GM12878 (cell line): ENCODE data around the gene PFN2. TPM values are rescaled to one million over a fixed set of nuclear protein-coding genes. Genes with fewer than 3 reads are reported as not detected.

ENCODE experiments used
- BMI1 ChIP-seq: fragments of 450-650 bp; IDR thresholded peaks from 2 replicates; pipeline ENCODE4 v1.6.1; 2016; ENCODE audit warnings: mild to moderate bottlenecking, moderate library complexity, borderline replicate concordance
- CBX5 ChIP-seq: sonication (generic); IDR thresholded peaks from 2 replicates; pipeline ENCODE4 v1.6.1; 2016; ENCODE audit warnings: low read depth, moderate library complexity, mild to moderate bottlenecking, inconsistent platforms
- MEF2B ChIP-seq: fragments of 450-650 bp; IDR thresholded peaks from 2 replicates; pipeline ENCODE4 v1.6.1; 2018; ENCODE audit warnings: mild to moderate bottlenecking, moderate library complexity; ENCODE audit not compliant: partially characterized antibody, poor library complexity, severe bottlenecking
- PML ChIP-seq: IDR thresholded peaks from 2 replicates; pipeline ENCODE4 v1.6.1; 2012; ENCODE audit warnings: low read length, inconsistent platforms
- TCF7 ChIP-seq: IDR thresholded peaks from 2 replicates; pipeline ENCODE4 v1.6.1; 2014; ENCODE audit warnings: antibody characterized with exemption, borderline replicate concordance
- polyA plus RNA-seq, 11 experiments: library from polyadenylated mRNA; depleted of rRNA in 4 of 11; unstranded in 6 of 11; stranded (reverse) in 5 of 11; fragments of >200 nt; fragmentation: Nextera tagmentation in 4 of 11; fragmentation: Illumina TruSeq in 1 of 11; extraction: Ambion mirVana in 4 of 11; extraction: Trizol in 1 of 11; gene quantifications; 1 replicate in 1 of 11; 2 replicates in 10 of 11; pipeline versions ENCODE4 v1.2.1 to v1.2.3, GENCODE V29; 2011 to 2016; ENCODE audit warnings: inconsistent platforms in 2 of 11, missing spikeins in 2 of 11, low read depth in 1 of 11
- total RNA-seq, 4 experiments: library from RNA; depleted of rRNA in 3 of 4; stranded (reverse); fragments of >200 nt in 3 of 4; fragmentation: Illumina TruSeq in 1 of 4; extraction: Trizol in 1 of 4; gene quantifications; 2 replicates each; pipeline versions ENCODE4 v1.2.1 to v1.2.3, GENCODE V29; 2013 to 2021
- TF ChIP-seq, protein P1 (sequence below): fragments of 450-650 bp; formaldehyde crosslinking; IDR thresholded peaks from 2 replicates; pipeline ENCODE4 v1.4.0; 2022; ENCODE audit warnings: mild to moderate bottlenecking, moderate library complexity
- TF ChIP-seq, protein P2 (sequence below): fragments of 450-650 bp; IDR thresholded peaks from 2 replicates; pipeline ENCODE4 v1.6.1; 2014; ENCODE audit warnings: mild to moderate bottlenecking

PFN2 gene
- total and polyA plus RNA-seq, 10 of the 15 experiments (the other 5 are each of a cell fraction or from before 2014, with no cell fraction given) = 3.1 to 78.9 (median 5.3) TPM

DNA sequence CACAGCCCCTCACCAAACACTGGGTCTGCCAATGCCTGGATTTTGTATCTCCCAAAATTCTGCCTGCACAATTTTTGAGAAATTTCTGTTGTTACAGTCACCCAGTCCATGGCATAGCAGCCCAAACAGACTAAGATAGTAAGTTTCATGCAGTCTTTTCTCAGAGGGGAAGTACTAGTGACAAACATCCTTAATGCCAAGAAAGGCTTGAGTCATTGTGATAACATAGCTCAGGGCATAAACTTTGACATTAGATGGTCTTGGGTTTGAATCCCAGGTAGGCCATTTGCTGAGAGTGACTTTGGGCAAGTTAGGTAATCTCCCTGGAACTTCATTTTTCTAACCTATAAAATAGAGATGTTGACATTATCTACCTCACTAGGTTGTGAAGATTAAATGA is 36.1 kb upstream of the PFN2 start (continued):
- TF ChIP-seq, protein P1, sequence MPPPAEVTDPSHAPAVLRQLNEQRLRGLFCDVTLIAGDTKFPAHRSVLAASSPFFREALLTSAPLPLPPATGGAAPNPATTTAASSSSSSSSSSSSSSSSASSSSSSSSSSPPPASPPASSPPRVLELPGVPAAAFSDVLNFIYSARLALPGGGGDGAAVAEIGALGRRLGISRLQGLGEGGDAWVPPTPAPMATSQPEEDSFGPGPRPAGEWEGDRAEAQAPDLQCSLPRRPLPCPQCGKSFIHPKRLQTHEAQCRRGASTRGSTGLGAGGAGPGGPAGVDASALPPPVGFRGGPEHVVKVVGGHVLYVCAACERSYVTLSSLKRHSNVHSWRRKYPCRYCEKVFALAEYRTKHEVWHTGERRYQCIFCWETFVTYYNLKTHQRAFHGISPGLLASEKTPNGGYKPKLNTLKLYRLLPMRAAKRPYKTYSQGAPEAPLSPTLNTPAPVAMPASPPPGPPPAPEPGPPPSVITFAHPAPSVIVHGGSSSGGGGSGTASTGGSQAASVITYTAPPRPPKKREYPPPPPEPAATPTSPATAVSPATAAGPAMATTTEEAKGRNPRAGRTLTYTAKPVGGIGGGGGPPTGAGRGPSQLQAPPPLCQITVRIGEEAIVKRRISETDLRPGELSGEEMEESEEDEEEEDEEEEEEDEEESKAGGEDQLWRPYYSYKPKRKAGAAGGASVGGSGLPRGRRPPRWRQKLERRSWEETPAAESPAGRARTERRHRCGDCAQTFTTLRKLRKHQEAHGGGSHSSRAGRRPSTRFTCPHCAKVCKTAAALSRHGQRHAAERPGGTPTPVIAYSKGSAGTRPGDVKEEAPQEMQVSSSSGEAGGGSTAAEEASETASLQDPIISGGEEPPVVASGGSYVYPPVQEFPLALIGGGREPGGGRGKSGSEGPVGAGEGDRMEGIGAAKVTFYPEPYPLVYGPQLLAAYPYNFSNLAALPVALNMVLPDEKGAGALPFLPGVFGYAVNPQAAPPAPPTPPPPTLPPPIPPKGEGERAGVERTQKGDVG = no peak
- TF ChIP-seq PML (no peak), BMI1 (no peak), CBX5 (no peak), TCF7 (no peak), MEF2B (no peak)
- TF ChIP-seq, protein P2, sequence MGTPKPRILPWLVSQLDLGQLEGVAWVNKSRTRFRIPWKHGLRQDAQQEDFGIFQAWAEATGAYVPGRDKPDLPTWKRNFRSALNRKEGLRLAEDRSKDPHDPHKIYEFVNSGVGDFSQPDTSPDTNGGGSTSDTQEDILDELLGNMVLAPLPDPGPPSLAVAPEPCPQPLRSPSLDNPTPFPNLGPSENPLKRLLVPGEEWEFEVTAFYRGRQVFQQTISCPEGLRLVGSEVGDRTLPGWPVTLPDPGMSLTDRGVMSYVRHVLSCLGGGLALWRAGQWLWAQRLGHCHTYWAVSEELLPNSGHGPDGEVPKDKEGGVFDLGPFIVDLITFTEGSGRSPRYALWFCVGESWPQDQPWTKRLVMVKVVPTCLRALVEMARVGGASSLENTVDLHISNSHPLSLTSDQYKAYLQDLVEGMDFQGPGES = no peak
- TF ChIP-seq, all 136 proteins: peak for 0
